Neural crest cell (in vitro differentiated cells): ENCODE measurements around the gene LRRC7. TPM values are rescaled to one million over a fixed set of nuclear protein-coding genes. Genes with fewer than 3 reads are reported as not detected.

ENCODE experiments used
- DNase-seq: peaks from one replicate; pipeline ENCODE4 v3.0.0; 2021; ENCODE audit warnings: low read depth, mixed read lengths, low spot score
- H3K27ac Mint-ChIP-seq: one replicate; pipeline ENCODE4 v1.8.0; 2021; ENCODE audit warnings: mild to moderate bottlenecking, mixed read lengths; ENCODE audit not compliant: unreplicated experiment
- H3K27me3 Mint-ChIP-seq: 2 replicates; pipeline ENCODE4 v1.8.0; 2021; ENCODE audit warnings: low read depth, mild to moderate bottlenecking, mixed read lengths
- H3K36me3 Mint-ChIP-seq: 2 replicates; pipeline ENCODE4 v1.8.0; 2021; ENCODE audit warnings: low read depth, mild to moderate bottlenecking, mixed read lengths
- H3K4me1 Mint-ChIP-seq: 2 replicates; pipeline ENCODE4 v1.8.0; 2021; ENCODE audit warnings: mixed read lengths
- H3K4me3 Mint-ChIP-seq: one replicate; pipeline ENCODE4 v1.8.0; 2021; ENCODE audit warnings: mild to moderate bottlenecking, mixed read lengths
- H3K9me3 Mint-ChIP-seq: 2 replicates; pipeline ENCODE4 v1.8.0; 2021; ENCODE audit warnings: mixed read lengths
- CTCF ChIP-seq: fragments of 200-600 bp; sonication (generic); conservative IDR thresholded peaks from 2 replicates; pipeline ENCODE4 v1.5.0; 2021; ENCODE audit warnings: antibody characterized with exemption, mild to moderate bottlenecking
- total RNA-seq: library from RNA; stranded (reverse); gene quantifications from 2 replicates; pipeline ENCODE4 v1.2.1, GENCODE V29; 2021

Gene LRRC7
- total RNA-seq, 1 donor from 2014 or later = 2.4 TPM

- Mint-ChIP-seq H3K36me3 (no peaks in the 10 kb centered on the region), H3K27me3 (no peaks in the 10 kb centered on the region), H3K4me1 (no peaks in the 10 kb centered on the region), H3K9me3 (peaks cover 4% of the 10 kb centered on the region), H3K27ac (no peak overlapping the region), H3K4me3 (no peak overlapping the region)
- TF ChIP-seq CTCF = no peak
- no peak for DNase-seq
Measured at GRCh38 chr1:69787151-69787550, 219.4 kb downstream of the LRRC7 start.

GRCh38 chr1:69791311-69791710 is 223.6 kb downstream of the LRRC7 start:
- Mint-ChIP-seq H3K36me3 (no peaks in the 10 kb centered on the region), H3K4me3 (no peak overlapping the region), H3K27ac (no peak overlapping the region), H3K4me1 (no peaks in the 10 kb centered on the region), H3K9me3 (peaks cover 4% of the 10 kb centered on the region), H3K27me3 (no peaks in the 10 kb centered on the region)
- no peak for TF ChIP-seq CTCF
- no peak for DNase-seq

- Mint-ChIP-seq H3K27me3 (no peaks in the 10 kb centered on the region), H3K36me3 (no peaks in the 10 kb centered on the region), H3K4me3 (no peak overlapping the region), H3K4me1 (no peaks in the 10 kb centered on the region), H3K9me3 (peaks cover 3% of the 10 kb centered on the region), H3K27ac (no peak overlapping the region)
- no peak for TF ChIP-seq CTCF
- DNase-seq = no peak
Measured at GRCh38 chr1:69794831-69795230, 227.1 kb downstream of the LRRC7 start.

GRCh38 chr1:69814926-69815325 is 247.2 kb downstream of the LRRC7 start:
- Mint-ChIP-seq H3K9me3 (peaks cover 4% of the 10 kb centered on the region), H3K36me3 (no peaks in the 10 kb centered on the region), H3K4me1 (no peaks in the 10 kb centered on the region), H3K4me3 (no peak overlapping the region), H3K27ac (no peak overlapping the region), H3K27me3 (no peaks in the 10 kb centered on the region)
- no peak for TF ChIP-seq CTCF
- no peak for DNase-seq

- Mint-ChIP-seq H3K9me3 (no peaks in the 10 kb centered on the region), H3K4me1 (no peaks in the 10 kb centered on the region), H3K4me3 (no peak overlapping the region), H3K36me3 (no peaks in the 10 kb centered on the region), H3K27ac (no peak overlapping the region), H3K27me3 (no peaks in the 10 kb centered on the region)
- no peak for TF ChIP-seq CTCF
- DNase-seq = no peak
Measured at GRCh38 chr1:69824932-69825331, 257.2 kb downstream of the LRRC7 start.

GRCh38 chr1:69827732-69828131 is 260.0 kb downstream of the LRRC7 start:
- no peak overlapping the region for H3K27ac Mint-ChIP-seq
- H3K27me3 Mint-ChIP-seq = no peaks in the 10 kb centered on the region
- DNase-seq = no peak
- no peaks in the 10 kb centered on the region for H3K9me3 Mint-ChIP-seq
- no peak for TF ChIP-seq CTCF
- H3K4me1 Mint-ChIP-seq = no peaks in the 10 kb centered on the region
- no peak overlapping the region for H3K4me3 Mint-ChIP-seq
- H3K36me3 Mint-ChIP-seq = no peaks in the 10 kb centered on the region
